ENCODE measurements around the gene HCFC1R1.
A peak's percentile ranks its signal among the peaks of the same experiment; 100 is the strongest.

HCFC1R1 gene

DNA sequence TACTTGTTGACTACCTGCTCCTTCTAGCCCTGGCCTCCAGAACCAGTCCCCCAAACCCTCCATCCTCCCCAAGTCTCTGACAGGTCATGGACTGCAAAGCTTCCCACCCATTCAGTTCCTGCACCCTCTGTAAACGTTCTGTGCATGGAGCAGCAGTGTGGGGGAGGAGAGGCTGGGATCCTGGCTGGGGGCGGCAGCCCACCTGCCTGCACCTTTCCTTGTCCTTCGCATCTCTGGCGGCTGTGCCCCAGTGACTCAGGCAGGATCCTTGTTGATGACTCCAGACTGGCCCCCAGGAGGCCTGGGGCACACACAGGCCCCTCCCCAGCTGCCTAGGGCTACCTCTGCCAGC lies 41.9 kb downstream of the HCFC1R1 start (continued):
- TF ChIP-seq ZBTB7A (tag by site-specific recombination; IDR thresholded peaks at IDR 0.05; ENCODE audit: low read depth), result no peak
- no peak for TF ChIP-seq MEIS1 (CRISPR knock-in tag; IDR thresholded peaks at IDR 0.05; ENCODE audit: borderline replicate concordance)
- peak; percentile 53 for TF ChIP-seq SCRT2 (tag by site-specific recombination; IDR thresholded peaks at IDR 0.05)
- no peak for TF ChIP-seq ZNF610 (tag by site-specific recombination; IDR thresholded peaks at IDR 0.05; ENCODE audit: borderline replicate concordance)
- TF ChIP-seq ZFHX2 (tag by site-specific recombination; conservative IDR thresholded peaks at IDR 0.05), result peak; percentile 92
- no peak for TF ChIP-seq ZNF324 (tag by site-specific recombination; IDR thresholded peaks at IDR 0.05)
- TF ChIP-seq ZBTB17 (tag by site-specific recombination; IDR thresholded peaks at IDR 0.05), result no peak
- TF ChIP-seq, protein P1, sequence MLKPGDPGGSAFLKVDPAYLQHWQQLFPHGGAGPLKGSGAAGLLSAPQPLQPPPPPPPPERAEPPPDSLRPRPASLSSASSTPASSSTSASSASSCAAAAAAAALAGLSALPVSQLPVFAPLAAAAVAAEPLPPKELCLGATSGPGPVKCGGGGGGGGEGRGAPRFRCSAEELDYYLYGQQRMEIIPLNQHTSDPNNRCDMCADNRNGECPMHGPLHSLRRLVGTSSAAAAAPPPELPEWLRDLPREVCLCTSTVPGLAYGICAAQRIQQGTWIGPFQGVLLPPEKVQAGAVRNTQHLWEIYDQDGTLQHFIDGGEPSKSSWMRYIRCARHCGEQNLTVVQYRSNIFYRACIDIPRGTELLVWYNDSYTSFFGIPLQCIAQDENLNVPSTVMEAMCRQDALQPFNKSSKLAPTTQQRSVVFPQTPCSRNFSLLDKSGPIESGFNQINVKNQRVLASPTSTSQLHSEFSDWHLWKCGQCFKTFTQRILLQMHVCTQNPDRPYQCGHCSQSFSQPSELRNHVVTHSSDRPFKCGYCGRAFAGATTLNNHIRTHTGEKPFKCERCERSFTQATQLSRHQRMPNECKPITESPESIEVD (tag by site-specific recombination; IDR thresholded peaks at IDR 0.05), result no peak
- TF ChIP-seq ZNF426 (tag by site-specific recombination; IDR thresholded peaks at IDR 0.05), result no peak
- TF ChIP-seq, protein P2, sequence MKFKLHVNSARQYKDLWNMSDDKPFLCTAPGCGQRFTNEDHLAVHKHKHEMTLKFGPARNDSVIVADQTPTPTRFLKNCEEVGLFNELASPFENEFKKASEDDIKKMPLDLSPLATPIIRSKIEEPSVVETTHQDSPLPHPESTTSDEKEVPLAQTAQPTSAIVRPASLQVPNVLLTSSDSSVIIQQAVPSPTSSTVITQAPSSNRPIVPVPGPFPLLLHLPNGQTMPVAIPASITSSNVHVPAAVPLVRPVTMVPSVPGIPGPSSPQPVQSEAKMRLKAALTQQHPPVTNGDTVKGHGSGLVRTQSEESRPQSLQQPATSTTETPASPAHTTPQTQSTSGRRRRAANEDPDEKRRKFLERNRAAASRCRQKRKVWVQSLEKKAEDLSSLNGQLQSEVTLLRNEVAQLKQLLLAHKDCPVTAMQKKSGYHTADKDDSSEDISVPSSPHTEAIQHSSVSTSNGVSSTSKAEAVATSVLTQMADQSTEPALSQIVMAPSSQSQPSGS (tag by site-specific recombination; IDR thresholded peaks at IDR 0.05; ENCODE audit: low read depth), result no peak
- TF ChIP-seq ZNF140 (tag by site-specific recombination; IDR thresholded peaks at IDR 0.05), result no peak
- TF ChIP-seq, protein P3, sequence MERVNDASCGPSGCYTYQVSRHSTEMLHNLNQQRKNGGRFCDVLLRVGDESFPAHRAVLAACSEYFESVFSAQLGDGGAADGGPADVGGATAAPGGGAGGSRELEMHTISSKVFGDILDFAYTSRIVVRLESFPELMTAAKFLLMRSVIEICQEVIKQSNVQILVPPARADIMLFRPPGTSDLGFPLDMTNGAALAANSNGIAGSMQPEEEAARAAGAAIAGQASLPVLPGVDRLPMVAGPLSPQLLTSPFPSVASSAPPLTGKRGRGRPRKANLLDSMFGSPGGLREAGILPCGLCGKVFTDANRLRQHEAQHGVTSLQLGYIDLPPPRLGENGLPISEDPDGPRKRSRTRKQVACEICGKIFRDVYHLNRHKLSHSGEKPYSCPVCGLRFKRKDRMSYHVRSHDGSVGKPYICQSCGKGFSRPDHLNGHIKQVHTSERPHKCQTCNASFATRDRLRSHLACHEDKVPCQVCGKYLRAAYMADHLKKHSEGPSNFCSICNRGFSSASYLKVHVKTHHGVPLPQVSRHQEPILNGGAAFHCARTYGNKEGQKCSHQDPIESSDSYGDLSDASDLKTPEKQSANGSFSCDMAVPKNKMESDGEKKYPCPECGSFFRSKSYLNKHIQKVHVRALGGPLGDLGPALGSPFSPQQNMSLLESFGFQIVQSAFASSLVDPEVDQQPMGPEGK (tag by site-specific recombination; IDR thresholded peaks at IDR 0.05), result peak; percentile 24; the same call in 1 of the 2 replicates
- TF ChIP-seq EGR2 (tag by site-specific recombination; IDR thresholded peaks at IDR 0.05; ENCODE audit: low read depth), result peak; percentile 83
- TF ChIP-seq GLIS1 (tag by site-specific recombination; IDR thresholded peaks at IDR 0.05), result peak; percentile 73
- TF ChIP-seq ZNF600 (tag by site-specific recombination; IDR thresholded peaks at IDR 0.05), result peak; percentile 82
- peak; percentile 43; the same call in 1 of the 2 replicates for TF ChIP-seq ZIC2 (tag by site-specific recombination; IDR thresholded peaks at IDR 0.05)
- TF ChIP-seq ZNF248 (tag by site-specific recombination; IDR thresholded peaks at IDR 0.05), result no peak
- no peak for TF ChIP-seq BCL11B (tag by site-specific recombination; IDR thresholded peaks at IDR 0.05; ENCODE audit: low read depth)

DNA sequence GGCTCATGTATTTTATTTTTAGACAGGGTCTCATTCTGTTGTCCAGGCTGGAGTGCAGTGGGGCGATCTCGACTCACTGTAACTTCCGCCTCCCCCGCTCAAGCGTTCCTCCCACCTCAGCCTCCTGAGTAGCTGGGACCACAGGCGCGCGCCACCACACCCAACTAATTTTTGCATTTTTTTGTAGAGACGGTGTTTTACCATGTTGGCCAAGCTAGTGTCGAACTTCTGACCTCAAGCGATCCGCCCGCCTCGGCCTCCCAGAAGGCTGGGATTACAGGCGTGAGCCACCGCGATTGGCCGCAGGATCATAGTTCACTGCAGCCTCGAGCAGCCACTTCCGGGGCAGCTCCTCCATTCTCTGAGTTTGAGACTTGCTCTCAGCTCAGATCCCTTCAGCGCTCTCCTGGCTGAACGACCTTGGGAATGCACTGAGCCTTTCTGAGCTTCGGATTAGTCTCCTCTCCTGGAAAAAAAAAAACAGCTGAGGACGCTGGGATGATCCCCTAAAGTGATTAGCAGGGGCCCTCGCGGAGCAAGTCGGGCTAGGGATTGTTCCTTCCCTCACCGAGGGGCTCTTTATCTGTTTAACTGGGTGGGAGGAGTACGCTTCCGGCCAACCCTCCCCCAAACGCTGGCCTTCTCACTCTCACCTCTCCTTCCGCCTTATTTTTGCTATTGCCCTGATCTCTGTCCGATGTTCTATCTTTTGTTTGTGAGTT lies 42.4 kb downstream of the HCFC1R1 start:
- Histone ChIP-seq H3K9me3 (ENCODE audit: control insufficient read depth, insufficient read depth, low read depth, low read length) (no peaks in the 10 kb centered on the region), H3K27ac (ENCODE audit: extremely low read depth, low read depth, low read length) (no peak overlapping the region), H3K4me1 (ENCODE audit: control insufficient read depth, insufficient read depth, low read length) (no peaks in the 10 kb centered on the region)

More for the DNA sequence above, 42.4 kb downstream of the HCFC1R1 start:
- peaks cover 3 to 21% of the 10 kb centered on the region in 2 experiments; a peak in 2 of 3 replicates for H3K36me3 ChIP-seq (ENCODE audit: control insufficient read depth in 2 of 2, insufficient read depth in 1 of 2, low read length in 2 of 2)
- CTCF ChIA-PET, result interaction anchor here (0.6 to 2.8 kb wide), 5 partner anchors 9 to 54 kb away, joined by 3 to 12 read pairs (median 5); partner anchors contain the start of gene PAQR4
- H3K4me3 ChIP-seq (ENCODE audit: low read depth, low read length), result no peak overlapping the region
- POLR2A ChIA-PET, result interaction anchor here (0.7 to 2.2 kb wide), 9 partner anchors 8 to 551 kb away, joined by 3 to 25 read pairs (median 5); partner anchors contain the start of genes FLYWCH1, FLYWCH2, KREMEN2 and PAQR4
- TF ChIP-seq SETDB1 (IDR thresholded peaks at IDR 0.05; ENCODE audit: insufficient read length, low read length), result no peak

Measured in HEK293 (cell line).